K562 (cell line): ENCODE measurements around the gene RINL. TPM values are rescaled to one million over a fixed set of nuclear protein-coding genes. Genes with fewer than 3 reads are reported as not detected.

ENCODE experiments used
- ATF2 ChIP-seq: sonication (generic); formaldehyde crosslinking; IDR thresholded peaks from 2 replicates; pipeline ENCODE4 v1.8.1; 2022; ENCODE audit warnings: missing genetic modification reagents
- BRD4 ChIP-seq: fragments of 200-600 bp; sonication (generic); IDR thresholded peaks from 2 replicates; pipeline ENCODE4 v1.6.1; 2017; ENCODE audit warnings: inconsistent platforms
- CBFA2T2 ChIP-seq: fragments of 450-650 bp; conservative IDR thresholded peaks from 2 replicates; pipeline ENCODE4 v1.6.1; 2017; ENCODE audit warnings: mild to moderate bottlenecking
- CCNT2 ChIP-seq: IDR thresholded peaks from 2 replicates; pipeline ENCODE4 v1.6.1; 2011; ENCODE audit warnings: borderline replicate concordance, low read depth, mild to moderate bottlenecking, moderate library complexity, mixed read lengths, low read length; ENCODE audit not compliant: insufficient read length; ENCODE audit errors: extremely low read depth
- DNMT1 ChIP-seq: fragments of 450-650 bp; IDR thresholded peaks from 2 replicates; pipeline ENCODE4 v1.6.1; 2016; ENCODE audit warnings: antibody characterized with exemption, mild to moderate bottlenecking
- ELK1 ChIP-seq: sonication (generic); formaldehyde crosslinking; IDR thresholded peaks from 2 replicates; pipeline ENCODE4 v1.8.1; 2022; ENCODE audit warnings: missing genetic modification reagents
- GTF3C2 ChIP-seq: IDR thresholded peaks from 3 replicates; pipeline ENCODE4 v1.6.1; 2011; ENCODE audit warnings: borderline replicate concordance, mild to moderate bottlenecking, moderate library complexity; ENCODE audit not compliant: insufficient read length; ENCODE audit errors: extremely low read depth
- HDAC8 ChIP-seq: fragments of 450-650 bp; IDR thresholded peaks from 2 replicates; pipeline ENCODE4 v1.6.1; 2016; ENCODE audit warnings: mild to moderate bottlenecking, missing genetic modification characterization, moderate library complexity, missing compliant biosample characterization
- HLTF ChIP-seq: fragments of 450-650 bp; IDR thresholded peaks from 2 replicates; pipeline ENCODE4 v1.6.1; 2016
- KLF6 ChIP-seq: fragments of 250-450 bp; sonication (Bioruptor Pico); IDR thresholded peaks from 2 replicates; pipeline ENCODE4 v1.4.0; 2020; ENCODE audit warnings: mild to moderate bottlenecking, moderate library complexity, borderline replicate concordance
- PHF8 ChIP-seq: fragments of 200-600 bp; sonication (generic); IDR thresholded peaks from 2 replicates; pipeline ENCODE4 v1.6.1; 2012; ENCODE audit warnings: mixed run types, mild to moderate bottlenecking, inconsistent platforms, low read length, moderate library complexity, borderline replicate concordance
- SETDB1 ChIP-seq: IDR thresholded peaks from one replicate; pipeline ENCODE4 v1.6.1; 2012; ENCODE audit warnings: low read length, control low read depth, inconsistent platforms
- SREBF1 ChIP-seq: fragments of 150-350 bp; IDR thresholded peaks from 2 replicates; pipeline ENCODE4 v1.6.1; 2014; ENCODE audit warnings: antibody characterized with exemption, low read depth, low read length, borderline replicate concordance
- SRSF9 ChIP-seq: fragments of 200-400 bp; formaldehyde crosslinking; IDR thresholded peaks from 2 replicates; pipeline ENCODE4 v1.6.1; 2017; ENCODE audit warnings: low read depth, low read length, borderline replicate concordance
- TCF15 ChIP-seq: fragments of 250-450 bp; sonication (Bioruptor Pico); IDR thresholded peaks from 2 replicates; pipeline ENCODE4 v1.8.0; 2022; ENCODE audit warnings: moderate library complexity, mild to moderate bottlenecking, inconsistent platforms
- polyA plus RNA-seq, 8 experiments: library from polyadenylated mRNA; depleted of rRNA in 4 of 8; stranded (reverse) in 5 of 8; unstranded in 3 of 8; fragments of >200 nt; fragmentation: Nextera tagmentation in 2 of 8; fragmentation: Illumina TruSeq in 1 of 8; extraction: Ambion mirVana in 2 of 8; extraction: Trizol in 1 of 8; gene quantifications; 2 replicates each; pipeline versions ENCODE4 v1.2.1 to v1.2.3, GENCODE V29; 2011 to 2014; ENCODE audit warnings: inconsistent platforms in 1 of 8, missing spikeins in 1 of 8
- total RNA-seq, 7 experiments: library from RNA; depleted of rRNA in 6 of 7; stranded (reverse); fragments of >200 nt in 6 of 7; fragmentation: Illumina TruSeq in 2 of 7; extraction: Trizol in 2 of 7; gene quantifications; 2 replicates each; pipeline versions ENCODE4 v1.2.1 to v1.2.3, GENCODE V29; 2011 to 2021; ENCODE audit warnings: low replicate concordance in 1 of 7
- TF ChIP-seq, protein P1 (sequence below): fragments of 250-450 bp; sonication (Bioruptor Pico); IDR thresholded peaks from 2 replicates; pipeline ENCODE4 v1.4.0; 2020

Gene RINL
- total and polyA plus RNA-seq, 9 of the 15 experiments (the other 6 are each of a cell fraction or from before 2014, with no cell fraction given): 0.82 to 10.9 (median 4.9) TPM

- TF ChIP-seq GTF3C2 (no peak), PHF8 (no peak), HLTF (no peak), KLF6 (no peak; the same call in 1 of the 2 replicates), DNMT1 (no peak), CCNT2 (peak; percentile 62), ELK1 (CRISPR knock-in tag) (no peak), TCF15 (CRISPR knock-in tag) (no peak), CBFA2T2 (peak; percentile 82), ATF2 (no peak), BRD4 (no peak), SETDB1 (no peak), HDAC8 (tag) (no peak), SREBF1 (no peak), SRSF9 (no peak)
- TF ChIP-seq, protein P1, sequence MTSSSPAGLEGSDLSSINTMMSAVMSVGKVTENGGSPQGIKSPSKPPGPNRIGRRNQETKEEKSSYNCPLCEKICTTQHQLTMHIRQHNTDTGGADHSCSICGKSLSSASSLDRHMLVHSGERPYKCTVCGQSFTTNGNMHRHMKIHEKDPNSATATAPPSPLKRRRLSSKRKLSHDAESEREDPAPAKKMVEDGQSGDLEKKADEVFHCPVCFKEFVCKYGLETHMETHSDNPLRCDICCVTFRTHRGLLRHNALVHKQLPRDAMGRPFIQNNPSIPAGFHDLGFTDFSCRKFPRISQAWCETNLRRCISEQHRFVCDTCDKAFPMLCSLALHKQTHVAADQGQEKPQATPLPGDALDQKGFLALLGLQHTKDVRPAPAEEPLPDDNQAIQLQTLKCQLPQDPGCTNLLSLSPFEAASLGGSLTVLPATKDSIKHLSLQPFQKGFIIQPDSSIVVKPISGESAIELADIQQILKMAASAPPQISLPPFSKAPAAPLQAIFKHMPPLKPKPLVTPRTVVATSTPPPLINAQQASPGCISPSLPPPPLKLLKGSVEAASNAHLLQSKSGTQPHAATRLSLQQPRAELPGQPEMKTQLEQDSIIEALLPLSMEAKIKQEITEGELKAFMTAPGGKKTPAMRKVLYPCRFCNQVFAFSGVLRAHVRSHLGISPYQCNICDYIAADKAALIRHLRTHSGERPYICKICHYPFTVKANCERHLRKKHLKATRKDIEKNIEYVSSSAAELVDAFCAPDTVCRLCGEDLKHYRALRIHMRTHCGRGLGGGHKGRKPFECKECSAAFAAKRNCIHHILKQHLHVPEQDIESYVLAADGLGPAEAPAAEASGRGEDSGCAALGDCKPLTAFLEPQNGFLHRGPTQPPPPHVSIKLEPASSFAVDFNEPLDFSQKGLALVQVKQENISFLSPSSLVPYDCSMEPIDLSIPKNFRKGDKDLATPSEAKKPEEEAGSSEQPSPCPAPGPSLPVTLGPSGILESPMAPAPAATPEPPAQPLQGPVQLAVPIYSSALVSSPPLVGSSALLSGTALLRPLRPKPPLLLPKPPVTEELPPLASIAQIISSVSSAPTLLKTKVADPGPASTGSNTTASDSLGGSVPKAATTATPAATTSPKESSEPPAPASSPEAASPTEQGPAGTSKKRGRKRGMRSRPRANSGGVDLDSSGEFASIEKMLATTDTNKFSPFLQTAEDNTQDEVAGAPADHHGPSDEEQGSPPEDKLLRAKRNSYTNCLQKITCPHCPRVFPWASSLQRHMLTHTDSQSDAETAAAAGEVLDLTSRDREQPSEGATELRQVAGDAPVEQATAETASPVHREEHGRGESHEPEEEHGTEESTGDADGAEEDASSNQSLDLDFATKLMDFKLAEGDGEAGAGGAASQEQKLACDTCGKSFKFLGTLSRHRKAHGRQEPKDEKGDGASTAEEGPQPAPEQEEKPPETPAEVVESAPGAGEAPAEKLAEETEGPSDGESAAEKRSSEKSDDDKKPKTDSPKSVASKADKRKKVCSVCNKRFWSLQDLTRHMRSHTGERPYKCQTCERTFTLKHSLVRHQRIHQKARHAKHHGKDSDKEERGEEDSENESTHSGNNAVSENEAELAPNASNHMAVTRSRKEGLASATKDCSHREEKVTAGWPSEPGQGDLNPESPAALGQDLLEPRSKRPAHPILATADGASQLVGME (CRISPR knock-in tag): no peak
These were observed 58.7 kb downstream of the RINL start (continued) for GRCh38 chr19:38819231-38819920.
